Measurements from ENCODE around the gene GPC3. TPM values are rescaled to one million over a fixed set of nuclear protein-coding genes. Genes with fewer than 3 reads are reported as not detected.

GPC3 gene
- total RNA-seq: under 0.01 TPM in 2 replicates

GRCh38 chrX:133985164-133985966 lies at the start of gene GPC3:
Gene GPC3, minus strand, starts transcription at chrX:133985594.

Data from tracheal epithelial cell (primary cell).